ENCODE measurements around the gene PSMB7.
"Not testable (repeated sequence)": the region's sequence is repeated elsewhere in the genome, so short reads cannot be mapped to it uniquely, and the experiment has no call there.

Gene PSMB7

GRCh38 chr9:124447297-124447661 is 32.0 kb upstream of the PSMB7 start:
- no peak for DNase-seq
- in situ Hi-C loops (cut with MboI; ENCODE audit: low pct_unique_long_range_greater_than_20kb, low sequenced_read_pairs) = no loop called here

GRCh38 chr9:124444166-124444565 is 28.9 kb upstream of the PSMB7 start:
- in situ Hi-C loops (cut with MboI; ENCODE audit: low pct_unique_long_range_greater_than_20kb, low sequenced_read_pairs) = no loop called here
- no peak for DNase-seq

- in situ Hi-C loops (cut with MboI; ENCODE audit: low pct_unique_long_range_greater_than_20kb, low sequenced_read_pairs) = no loop called here
- DNase-seq = no peak
These were observed 28.4 kb upstream of the PSMB7 start for GRCh38 chr9:124443625-124444024.

GRCh38 chr9:124442826-124443225 is 27.6 kb upstream of the PSMB7 start:
- DNase-seq = no peak
- in situ Hi-C loops (cut with MboI; ENCODE audit: low pct_unique_long_range_greater_than_20kb, low sequenced_read_pairs) = no loop called here

- DNase-seq = no peak
- in situ Hi-C loops (cut with MboI; ENCODE audit: low pct_unique_long_range_greater_than_20kb, low sequenced_read_pairs) = no loop called here
These were observed 27.1 kb upstream of the PSMB7 start for GRCh38 chr9:124442379-124442778.

- no peak for DNase-seq
- in situ Hi-C loops (cut with MboI; ENCODE audit: low pct_unique_long_range_greater_than_20kb, low sequenced_read_pairs) = no loop called here
These were observed 26.0 kb upstream of the PSMB7 start for GRCh38 chr9:124441291-124441690.

GRCh38 chr9:124440786-124441185 is 25.5 kb upstream of the PSMB7 start:
- DNase-seq = no peak
- in situ Hi-C loops (cut with MboI; ENCODE audit: low pct_unique_long_range_greater_than_20kb, low sequenced_read_pairs) = no loop called here

- no peak for DNase-seq
- in situ Hi-C loops (cut with MboI; ENCODE audit: low pct_unique_long_range_greater_than_20kb, low sequenced_read_pairs) = no loop called here
These were observed 24.5 kb upstream of the PSMB7 start for GRCh38 chr9:124439686-124440243.

GRCh38 chr9:124439086-124439485 is 23.8 kb upstream of the PSMB7 start:
- no peak for DNase-seq

GRCh38 chr9:124438091-124438490 is 22.8 kb upstream of the PSMB7 start:
- DNase-seq = no peak
- in situ Hi-C loops (cut with MboI; ENCODE audit: low pct_unique_long_range_greater_than_20kb, low sequenced_read_pairs) = no loop called here

More at GRCh38 chr9:124439086-124439485, 23.8 kb upstream of the PSMB7 start:
- in situ Hi-C loops (cut with MboI; ENCODE audit: low pct_unique_long_range_greater_than_20kb, low sequenced_read_pairs) = no loop called here

- DNase-seq = no peak
- in situ Hi-C loops (cut with MboI; ENCODE audit: low pct_unique_long_range_greater_than_20kb, low sequenced_read_pairs) = no loop called here
These were observed 21.8 kb upstream of the PSMB7 start for GRCh38 chr9:124437086-124437485.

GRCh38 chr9:124436320-124436719 is 21.1 kb upstream of the PSMB7 start:
- in situ Hi-C loops (cut with MboI; ENCODE audit: low pct_unique_long_range_greater_than_20kb, low sequenced_read_pairs) = no loop called here
- peak; percentile 49 for DNase-seq

GRCh38 chr9:124429530-124429867 is 14.3 kb upstream of the PSMB7 start:
- DNase-seq = no peak
- in situ Hi-C loops (cut with MboI; ENCODE audit: low pct_unique_long_range_greater_than_20kb, low sequenced_read_pairs) = no loop called here

GRCh38 chr9:124428751-124429529 is 13.7 kb upstream of the PSMB7 start:
- in situ Hi-C loops (cut with MboI; ENCODE audit: low pct_unique_long_range_greater_than_20kb, low sequenced_read_pairs) = no loop called here
- no peak for DNase-seq

- in situ Hi-C loops (cut with MboI; ENCODE audit: low pct_unique_long_range_greater_than_20kb, low sequenced_read_pairs) = no loop called here
- DNase-seq = no peak
These were observed 12.0 kb upstream of the PSMB7 start for GRCh38 chr9:124427281-124427680.

GRCh38 chr9:124426361-124426760 is 11.1 kb upstream of the PSMB7 start:
- in situ Hi-C loops (cut with MboI; ENCODE audit: low pct_unique_long_range_greater_than_20kb, low sequenced_read_pairs) = no loop called here
- no peak for DNase-seq

GRCh38 chr9:124425733-124426132 is 10.5 kb upstream of the PSMB7 start:
- in situ Hi-C loops (cut with MboI; ENCODE audit: low pct_unique_long_range_greater_than_20kb, low sequenced_read_pairs); DNase-seq: not testable (repeated sequence)

GRCh38 chr9:124423591-124423990 is 8.3 kb upstream of the PSMB7 start:
- in situ Hi-C loops (cut with MboI; ENCODE audit: low pct_unique_long_range_greater_than_20kb, low sequenced_read_pairs) = no loop called here
- no peak for DNase-seq

GRCh38 chr9:124423155-124423554 is 7.9 kb upstream of the PSMB7 start:
- DNase-seq = no peak
- in situ Hi-C loops (cut with MboI; ENCODE audit: low pct_unique_long_range_greater_than_20kb, low sequenced_read_pairs) = no loop called here

GRCh38 chr9:124420991-124421543 is 5.8 kb upstream of the PSMB7 start:
- in situ Hi-C loops (cut with MboI; ENCODE audit: low pct_unique_long_range_greater_than_20kb, low sequenced_read_pairs) = no loop called here
- DNase-seq = no peak

Measured in KBM-7 (cell line).